OCI-M1 (cell line): ENCODE measurements around the gene SPAG4.
A peak's percentile ranks its signal among the peaks of the same experiment; 100 is the strongest.

ENCODE experiments used
- DNase-seq: peaks from one replicate; lab custom pipeline; 2025; lab: John Stamatoyannopoulos, UW

Gene SPAG4

GRCh38 chr20:35657271-35657670, 41.6 kb downstream of the SPAG4 start:
- no peak for DNase-seq

- no peak for DNase-seq
Measured at GRCh38 chr20:35660122-35660937, 44.7 kb downstream of the SPAG4 start.

- DNase-seq = no peak
Measured at GRCh38 chr20:35661053-35661452, 45.4 kb downstream of the SPAG4 start.

- no peak for DNase-seq
Measured at GRCh38 chr20:35661908-35662307, 46.3 kb downstream of the SPAG4 start.

GRCh38 chr20:35662551-35662950, 46.9 kb downstream of the SPAG4 start:
- no peak for DNase-seq

- peak; percentile 71 for DNase-seq
Measured at GRCh38 chr20:35663516-35664465, 48.2 kb downstream of the SPAG4 start.

GRCh38 chr20:35664466-35665206, 49.0 kb downstream of the SPAG4 start, which contains the start of the genes CPNE1 and RBM12:
Gene CPNE1 (minus strand): TSS chr20:35664900. CDS start chr20:35632923, 31,977 bp downstream.
Gene RBM12 (minus strand): TSS chr20:35664900. CDS start chr20:35655322, 9,578 bp downstream.
- peak; percentile 94 for DNase-seq

GRCh38 chr20:35665949-35666288, 50.3 kb downstream of the SPAG4 start:
- no peak for DNase-seq

GRCh38 chr20:35669221-35669620, 53.6 kb downstream of the SPAG4 start:
- no peak for DNase-seq

GRCh38 chr20:35669681-35670080, 54.1 kb downstream of the SPAG4 start:
- no peak for DNase-seq
